Suprapubic skin (tissue), 4 donors: ENCODE results near the gene TMEM131L.

ENCODE experiments used
- EP300 ChIP-seq: sonication (generic); formaldehyde crosslinking; IDR thresholded peaks from one replicate; pipeline ENCODE4 v1.6.1; 2017; ENCODE audit warnings: antibody characterized with exemption
- POLR2A ChIP-seq, 2 donors: fragments of 450-650 bp; IDR thresholded peaks; one replicate each; pipeline ENCODE4 v1.6.1; 2017; ENCODE audit warnings: antibody characterized with exemption in 2 of 2, mild to moderate bottlenecking in 2 of 2, moderate library complexity in 2 of 2
- POLR2AphosphoS5 ChIP-seq, 3 donors: sonication (generic); formaldehyde crosslinking; IDR thresholded peaks; one replicate each; pipeline ENCODE4 v1.6.1; 2017; ENCODE audit warnings: antibody characterized with exemption in 3 of 3
- TF ChIP-seq, protein P1 (sequence below), 2 donors: fragments of 200-600 bp in 1 of 2; fragments of 450-650 bp in 1 of 2; sonication (generic) in 1 of 2; IDR thresholded peaks; one replicate each; pipeline ENCODE4 v1.5.1; 2016 to 2019; ENCODE audit warnings: antibody characterized with exemption in 2 of 2, mild to moderate bottlenecking in 1 of 2, moderate library complexity in 1 of 2

DNA sequence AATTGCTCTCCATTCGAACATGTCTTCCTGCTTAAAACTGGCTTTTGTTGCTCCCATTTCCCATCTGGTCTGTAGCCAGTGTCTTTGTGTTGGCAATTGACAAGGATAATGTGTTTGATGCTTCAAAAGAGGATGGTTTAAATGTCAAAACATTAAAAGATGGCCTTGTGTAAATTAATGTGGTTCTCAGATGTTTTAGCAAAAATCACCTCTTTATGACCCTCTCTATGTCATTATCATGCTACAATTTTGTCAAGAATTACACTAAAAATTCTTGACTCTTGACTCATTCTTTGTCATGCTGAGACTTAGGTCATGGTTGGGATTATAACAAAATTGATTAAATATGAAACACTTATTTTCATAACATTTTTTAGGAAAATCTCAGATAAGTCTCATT, 47.4 kb downstream of the TMEM131L start:
- TF ChIP-seq POLR2AphosphoS5 (IDR thresholded peaks at IDR 0.05) (no peak), POLR2A (IDR thresholded peaks at IDR 0.05) (no peak), EP300 (no peak)
- TF ChIP-seq, protein P1, sequence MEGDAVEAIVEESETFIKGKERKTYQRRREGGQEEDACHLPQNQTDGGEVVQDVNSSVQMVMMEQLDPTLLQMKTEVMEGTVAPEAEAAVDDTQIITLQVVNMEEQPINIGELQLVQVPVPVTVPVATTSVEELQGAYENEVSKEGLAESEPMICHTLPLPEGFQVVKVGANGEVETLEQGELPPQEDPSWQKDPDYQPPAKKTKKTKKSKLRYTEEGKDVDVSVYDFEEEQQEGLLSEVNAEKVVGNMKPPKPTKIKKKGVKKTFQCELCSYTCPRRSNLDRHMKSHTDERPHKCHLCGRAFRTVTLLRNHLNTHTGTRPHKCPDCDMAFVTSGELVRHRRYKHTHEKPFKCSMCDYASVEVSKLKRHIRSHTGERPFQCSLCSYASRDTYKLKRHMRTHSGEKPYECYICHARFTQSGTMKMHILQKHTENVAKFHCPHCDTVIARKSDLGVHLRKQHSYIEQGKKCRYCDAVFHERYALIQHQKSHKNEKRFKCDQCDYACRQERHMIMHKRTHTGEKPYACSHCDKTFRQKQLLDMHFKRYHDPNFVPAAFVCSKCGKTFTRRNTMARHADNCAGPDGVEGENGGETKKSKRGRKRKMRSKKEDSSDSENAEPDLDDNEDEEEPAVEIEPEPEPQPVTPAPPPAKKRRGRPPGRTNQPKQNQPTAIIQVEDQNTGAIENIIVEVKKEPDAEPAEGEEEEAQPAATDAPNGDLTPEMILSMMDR (IDR thresholded peaks at IDR 0.05) = no peak
